ENCODE data around the gene ZBTB16. TPM values are rescaled to one million over a fixed set of nuclear protein-coding genes. Genes with fewer than 3 reads are reported as not detected.

The ZBTB16 gene
- total RNA-seq, 2 experiments from 2014 or later = 3.0 to 4.6 TPM

DNA sequence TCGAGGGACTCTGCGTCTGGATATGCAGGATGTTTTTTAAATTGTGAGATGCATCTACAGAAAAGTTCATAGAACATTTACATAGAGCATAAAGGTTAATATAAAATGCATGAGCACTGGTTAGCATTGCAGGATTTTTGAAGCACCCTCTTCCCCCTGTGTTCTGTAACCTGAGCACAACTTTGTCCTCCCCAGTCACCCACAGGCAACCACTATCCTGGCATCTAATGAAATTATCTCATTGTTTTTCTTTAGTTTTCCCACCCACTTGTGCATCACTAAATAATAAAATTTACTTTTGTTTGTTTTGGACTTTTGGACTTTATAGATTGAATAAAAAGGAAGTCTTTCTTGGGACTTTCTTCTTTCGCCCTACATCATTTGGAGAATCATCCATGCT lies 226.7 kb downstream of the ZBTB16 start:
- Mint-ChIP-seq H3K4me3 (no peak overlapping the region), H3K9me3 (ENCODE audit: low read depth) (no peaks in the 10 kb centered on the region), H3K27ac (no peak overlapping the region), H3K4me1 (no peaks in the 10 kb centered on the region), H3K27me3 (no peaks in the 10 kb centered on the region), H3K36me3 (ENCODE audit: low read depth) (no peaks in the 10 kb centered on the region)
- CTCF ChIA-PET = no interaction called here
- ATAC-seq (no peak), DNase-seq (no peak)
- intact Hi-C loops (cut with DNase I, micrococcal nuclease) = no loop called here
- POLR2A ChIA-PET = no interaction called here

DNA sequence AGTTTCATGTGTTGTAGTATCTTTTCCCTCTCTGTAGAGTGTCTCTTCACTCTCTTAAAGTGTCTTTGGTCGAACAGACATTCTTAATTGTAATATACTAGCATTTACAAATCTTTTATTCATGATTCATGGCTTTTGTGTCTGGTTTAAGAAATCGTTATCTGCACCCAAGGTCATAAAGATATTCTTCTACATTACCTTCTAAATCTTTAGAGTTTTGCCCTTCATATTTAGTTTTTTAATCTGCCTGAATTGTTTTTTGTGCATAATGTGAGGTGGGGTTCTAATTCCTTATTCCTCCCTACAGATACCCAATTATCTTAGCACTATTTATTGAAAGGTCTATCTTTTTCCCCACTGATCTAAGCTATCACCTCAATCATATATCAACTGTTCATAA lies 227.6 kb downstream of the ZBTB16 start:
- H3K36me3 Mint-ChIP-seq (ENCODE audit: low read depth) = no peaks in the 10 kb centered on the region
- intact Hi-C loops (cut with DNase I, micrococcal nuclease) = no loop called here
- no peaks in the 10 kb centered on the region for H3K27me3 Mint-ChIP-seq
- CTCF ChIA-PET = no interaction called here
- no peaks in the 10 kb centered on the region for H3K4me1 Mint-ChIP-seq
- no peak for DNase-seq
- H3K4me3 Mint-ChIP-seq = no peak overlapping the region
- no peak for ATAC-seq
- H3K27ac Mint-ChIP-seq = no peak overlapping the region
- H3K9me3 Mint-ChIP-seq (ENCODE audit: low read depth) = no peaks in the 10 kb centered on the region
- POLR2A ChIA-PET = no interaction called here

DNA sequence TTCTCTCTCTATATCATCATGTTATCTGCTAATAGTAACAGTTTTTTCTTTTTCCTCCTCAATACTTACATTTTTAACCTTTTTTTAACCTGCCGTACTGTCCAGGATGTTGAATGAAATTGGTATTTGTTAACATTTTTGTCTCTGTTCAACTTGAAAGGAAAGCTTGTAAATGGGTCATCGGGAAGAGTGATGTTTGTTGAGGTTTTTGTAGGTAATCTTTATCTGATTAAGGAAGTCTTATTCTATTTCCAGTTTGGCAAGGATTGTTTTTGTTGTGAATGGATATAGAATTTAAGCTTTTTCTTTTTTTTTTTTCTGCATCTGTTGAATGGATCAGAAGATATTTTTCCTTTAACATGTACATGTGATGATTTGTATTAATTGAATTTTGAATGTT lies 228.6 kb downstream of the ZBTB16 start:
- intact Hi-C loops (cut with DNase I, micrococcal nuclease) = no loop called here
- ATAC-seq (no peak), DNase-seq (no peak)
- Mint-ChIP-seq H3K27ac (no peak overlapping the region), H3K36me3 (ENCODE audit: low read depth) (no peaks in the 10 kb centered on the region), H3K4me3 (no peak overlapping the region), H3K27me3 (no peaks in the 10 kb centered on the region), H3K9me3 (ENCODE audit: low read depth) (no peaks in the 10 kb centered on the region), H3K4me1 (no peaks in the 10 kb centered on the region)
- POLR2A ChIA-PET = interaction anchor here (0.6 to 0.7 kb wide), 2 partner anchors 45 to 164 kb away, joined by 3 read pairs; no protein-coding TSS in a partner anchor
- CTCF ChIA-PET = interaction anchor here (0.7 to 1.1 kb wide), 3 partner anchors 27 to 267 kb away, joined by 3 read pairs; no protein-coding TSS in a partner anchor

DNA sequence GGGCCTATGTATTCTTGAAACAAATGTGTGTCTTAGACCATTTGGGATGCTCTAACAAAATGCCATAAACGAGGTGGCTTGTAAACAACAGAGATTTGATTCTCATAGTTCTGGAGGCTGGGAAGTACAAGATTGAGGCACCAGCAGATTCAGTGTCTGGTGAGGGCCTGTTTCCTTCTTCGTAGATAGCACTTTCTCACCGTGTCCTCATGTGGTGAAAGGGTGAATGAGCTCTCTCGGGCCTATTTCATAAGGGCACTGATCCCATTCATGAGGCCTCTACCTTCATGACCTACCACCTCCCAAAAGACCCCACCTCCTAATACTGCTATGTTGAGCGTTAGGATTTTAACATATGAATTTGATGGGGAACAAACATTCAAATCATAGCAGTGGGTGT lies 230.3 kb downstream of the ZBTB16 start:
- ChIA-PET POLR2A (no interaction called here), CTCF (no interaction called here)
- no peak for DNase-seq
- no peak overlapping the region for H3K27ac Mint-ChIP-seq
- intact Hi-C loops (cut with DNase I, micrococcal nuclease) = no loop called here
- H3K4me3 Mint-ChIP-seq = no peak overlapping the region
- no peaks in the 10 kb centered on the region for H3K9me3 Mint-ChIP-seq (ENCODE audit: low read depth)
- no peaks in the 10 kb centered on the region for H3K4me1 Mint-ChIP-seq
- no peak for ATAC-seq
- peaks cover 2% of the 10 kb centered on the region for H3K27me3 Mint-ChIP-seq
- H3K36me3 Mint-ChIP-seq (ENCODE audit: low read depth) = no peaks in the 10 kb centered on the region

DNA sequence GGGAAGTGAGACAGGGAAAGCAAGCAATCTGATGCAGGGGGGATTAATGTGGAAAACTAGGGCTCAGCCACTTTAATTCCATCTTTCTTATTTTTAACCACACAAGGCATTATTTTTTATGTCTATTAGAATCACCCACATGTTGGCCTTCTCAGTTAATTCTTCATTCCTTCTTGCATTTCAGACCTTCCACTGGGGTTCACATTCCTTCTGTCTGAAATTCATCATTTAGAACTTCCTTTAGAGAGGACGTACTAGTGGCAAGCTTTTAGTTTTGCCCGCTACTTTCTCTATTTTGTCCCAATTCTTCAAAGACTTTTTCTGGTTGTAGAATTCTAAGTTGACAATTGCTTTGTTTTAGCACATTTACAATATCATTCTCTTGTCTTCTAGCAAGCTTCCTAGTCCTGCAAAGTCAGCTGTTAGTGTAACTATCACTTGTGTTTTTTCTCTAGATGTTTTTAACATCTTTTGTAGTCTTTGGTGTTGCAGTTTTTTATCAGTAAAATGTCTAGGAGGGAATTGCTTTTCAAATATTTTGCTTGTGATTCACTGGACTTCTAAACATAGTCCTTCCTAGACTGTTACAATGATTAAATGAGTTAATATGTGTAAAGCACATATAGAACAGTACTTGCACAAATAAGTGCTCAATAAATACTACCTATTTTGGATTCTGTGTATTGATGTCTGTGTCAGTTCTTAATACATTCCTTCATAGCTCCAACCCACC lies 231.2 kb downstream of the ZBTB16 start:
- H3K4me1 Mint-ChIP-seq = no peaks in the 10 kb centered on the region
- no peak overlapping the region for H3K27ac Mint-ChIP-seq
- ATAC-seq (no peak), DNase-seq (no peak)
- H3K9me3 Mint-ChIP-seq (ENCODE audit: low read depth) = no peaks in the 10 kb centered on the region
- H3K36me3 Mint-ChIP-seq (ENCODE audit: low read depth) = no peaks in the 10 kb centered on the region
- no peak overlapping the region for H3K4me3 Mint-ChIP-seq
- ChIA-PET POLR2A (no interaction called here), CTCF (interaction anchor here (0.6 kb wide), 2 partner anchors 212 to 472 kb away, joined by 3 read pairs; no protein-coding TSS in a partner anchor)
- intact Hi-C loops (cut with DNase I, micrococcal nuclease) = no loop called here
- peaks cover 3% of the 10 kb centered on the region for H3K27me3 Mint-ChIP-seq

- H3K9me3 Mint-ChIP-seq (ENCODE audit: low read depth) = no peaks in the 10 kb centered on the region
- no peaks in the 10 kb centered on the region for H3K36me3 Mint-ChIP-seq (ENCODE audit: low read depth)
- ATAC-seq (no peak), DNase-seq (no peak)
- CTCF ChIA-PET = interaction anchor here (0.6 kb wide), 1 partner anchor 213 kb away, joined by 3 read pairs; no protein-coding TSS in a partner anchor
- POLR2A ChIA-PET = no interaction called here
- H3K4me1 Mint-ChIP-seq = no peaks in the 10 kb centered on the region
- intact Hi-C loops (cut with DNase I, micrococcal nuclease) = no loop called here
- H3K27ac Mint-ChIP-seq = no peak overlapping the region
- H3K4me3 Mint-ChIP-seq = no peak overlapping the region
- H3K27me3 Mint-ChIP-seq = peaks cover 7% of the 10 kb centered on the region
These were observed 231.9 kb downstream of the ZBTB16 start for GRCh38 chr11:114291381-114291780.

DNA sequence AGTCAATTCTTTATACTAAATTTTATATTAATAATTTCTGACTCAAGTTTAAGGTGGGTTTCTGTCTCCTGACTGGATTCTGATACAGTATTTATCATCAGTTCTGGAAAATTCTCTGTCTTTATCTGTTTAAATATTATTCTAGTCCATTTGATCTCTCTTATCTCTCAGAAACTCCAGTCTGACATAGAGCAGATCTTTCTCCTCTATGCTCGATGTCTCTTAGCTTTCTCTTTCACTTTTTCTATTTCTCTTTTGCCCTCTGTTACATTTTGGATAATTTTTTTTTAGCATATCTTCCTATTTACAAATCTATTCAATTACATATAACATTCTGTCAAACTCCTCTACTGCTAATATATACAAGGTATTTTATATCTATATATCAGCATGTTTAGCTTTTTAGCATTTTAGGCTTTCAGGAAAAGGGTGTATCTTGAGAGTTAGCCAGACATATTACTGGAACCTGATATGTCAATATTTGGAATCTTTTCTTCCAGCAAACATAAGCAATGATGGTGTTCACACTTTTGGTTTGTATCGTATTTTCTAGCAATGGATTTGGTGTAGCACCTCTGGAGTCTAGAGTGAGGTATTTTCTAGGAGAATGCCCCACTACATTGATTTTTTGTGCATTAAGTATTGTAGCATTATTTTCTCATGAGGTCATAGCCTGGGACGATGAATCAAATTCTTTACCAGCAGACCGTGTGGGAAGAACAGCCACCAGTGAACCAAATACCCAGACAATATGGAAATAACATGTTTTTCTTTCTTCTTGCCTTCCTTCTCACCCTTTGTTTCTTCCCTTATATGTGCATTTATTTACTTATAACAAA lies 232.6 kb downstream of the ZBTB16 start:
- CTCF ChIA-PET = no interaction called here
- H3K9me3 Mint-ChIP-seq (ENCODE audit: low read depth) = no peaks in the 10 kb centered on the region
- H3K4me1 Mint-ChIP-seq = no peaks in the 10 kb centered on the region
- no peak for ATAC-seq
- no peaks in the 10 kb centered on the region for H3K36me3 Mint-ChIP-seq (ENCODE audit: low read depth)
- H3K27ac Mint-ChIP-seq = no peak overlapping the region
- POLR2A ChIA-PET = no interaction called here
- intact Hi-C loops (cut with DNase I, micrococcal nuclease) = no loop called here
- H3K4me3 Mint-ChIP-seq = no peak overlapping the region
- no peak for DNase-seq
- peaks cover 7% of the 10 kb centered on the region for H3K27me3 Mint-ChIP-seq

GRCh38 chr11:114293201-114293711 lies 233.7 kb downstream of the ZBTB16 start:
- DNase-seq (no peak), ATAC-seq (no peak)
- Mint-ChIP-seq H3K27me3 (peaks cover 10% of the 10 kb centered on the region), H3K27ac (no peak overlapping the region), H3K4me3 (no peak overlapping the region), H3K36me3 (ENCODE audit: low read depth) (no peaks in the 10 kb centered on the region), H3K9me3 (ENCODE audit: low read depth) (no peaks in the 10 kb centered on the region), H3K4me1 (no peaks in the 10 kb centered on the region)
- intact Hi-C loops (cut with DNase I, micrococcal nuclease) = no loop called here
- ChIA-PET CTCF (no interaction called here), POLR2A (no interaction called here)

- POLR2A ChIA-PET = no interaction called here
- H3K4me1 Mint-ChIP-seq = no peaks in the 10 kb centered on the region
- CTCF ChIA-PET = no interaction called here
- H3K27ac Mint-ChIP-seq = no peak within 1 kb of the TSS
- ATAC-seq = no peak
- H3K36me3 Mint-ChIP-seq (ENCODE audit: low read depth) = no peaks in the 10 kb centered on the region
- H3K4me3 Mint-ChIP-seq = no peak within 1 kb of the TSS
- H3K27me3 Mint-ChIP-seq = peaks cover 12% of the 10 kb centered on the region
- peaks cover 7% of the 10 kb centered on the region for H3K9me3 Mint-ChIP-seq (ENCODE audit: low read depth)
- intact Hi-C loops (cut with DNase I, micrococcal nuclease) = no loop called here
- no peak for DNase-seq
These were observed 236.4 kb downstream of the ZBTB16 start, which contains the start of gene NNMT for GRCh38 chr11:114295676-114296604. NNMT (plus strand) TSS chr11:114296399; CDS start chr11:114296557, 158 bp downstream.

DNA sequence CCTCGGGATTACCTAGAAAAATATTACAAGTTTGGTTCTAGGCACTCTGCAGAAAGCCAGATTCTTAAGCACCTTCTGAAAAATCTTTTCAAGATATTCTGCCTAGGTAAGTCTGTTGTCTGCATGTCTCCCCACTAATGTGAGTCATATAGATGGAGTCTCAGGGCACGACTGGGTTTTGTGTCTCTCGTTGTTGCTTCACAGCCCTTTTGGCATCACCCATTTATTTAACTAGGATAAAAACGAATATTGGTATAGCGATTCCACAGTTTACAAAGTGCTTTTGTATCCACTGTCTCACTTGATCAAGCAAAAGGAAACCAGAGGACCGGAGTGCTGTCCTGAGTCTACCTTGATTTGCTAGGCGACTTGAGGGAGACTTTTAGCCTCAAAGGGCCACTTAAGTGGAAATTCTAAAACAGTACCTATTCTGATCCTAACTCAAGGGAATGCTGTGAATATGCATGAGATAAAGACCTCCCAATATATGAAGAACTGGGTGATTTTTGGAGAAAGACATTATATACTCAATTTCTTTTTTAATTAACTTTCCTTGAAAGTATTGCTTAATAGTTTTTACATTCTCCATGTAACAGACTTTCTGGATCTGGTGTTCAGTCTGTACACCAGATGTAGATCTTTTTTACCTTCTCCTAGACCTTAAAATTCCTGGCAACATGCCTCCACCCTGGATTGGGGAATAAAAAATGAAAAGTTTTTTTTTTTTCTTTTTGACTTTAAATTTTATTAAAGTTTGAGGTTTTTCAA lies 237.3 kb downstream of the ZBTB16 start:
- Mint-ChIP-seq H3K4me3 (no peak overlapping the region), H3K4me1 (no peaks in the 10 kb centered on the region)

More for the DNA sequence above, 237.3 kb downstream of the ZBTB16 start:
- ChIA-PET POLR2A (no interaction called here), CTCF (no interaction called here)
- Mint-ChIP-seq H3K9me3 (ENCODE audit: low read depth) (peaks cover 7% of the 10 kb centered on the region), H3K27me3 (peaks cover 12% of the 10 kb centered on the region), H3K27ac (no peak overlapping the region), H3K36me3 (ENCODE audit: low read depth) (no peaks in the 10 kb centered on the region)
- intact Hi-C loops (cut with DNase I, micrococcal nuclease) = no loop called here
- DNase-seq (no peak), ATAC-seq (no peak)
